ENCODE results near the gene PAM.

DNA sequence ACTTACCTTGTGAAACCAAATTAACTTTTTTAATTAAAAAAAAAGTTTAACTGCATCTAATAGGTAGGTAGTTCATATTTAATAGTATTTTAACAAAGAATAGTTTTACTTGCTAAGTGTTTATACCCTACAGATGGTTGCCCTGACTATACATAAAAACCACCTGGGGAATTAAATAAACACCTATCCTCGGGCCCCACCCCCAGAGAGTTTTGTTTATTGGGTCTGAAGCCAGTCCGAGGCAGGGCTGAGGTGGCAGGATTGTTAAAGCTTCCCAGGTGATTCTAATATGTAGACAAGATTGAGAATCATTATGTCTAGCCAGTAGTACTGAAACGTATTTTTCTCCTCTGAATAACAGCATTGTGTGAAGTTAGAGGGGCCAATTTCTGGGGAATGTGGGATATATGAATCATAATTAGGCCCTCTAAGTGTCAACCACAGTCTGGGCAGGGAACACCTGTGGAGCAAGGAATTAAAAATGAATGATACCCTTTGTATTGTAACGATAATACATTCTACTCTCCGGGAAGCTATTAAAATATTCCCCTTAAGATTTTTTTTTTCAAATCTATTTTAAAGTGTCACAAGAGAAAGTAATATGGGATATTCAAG lies 5.6 kb upstream of the PAM start:
- TF ChIP-seq, protein P1, sequence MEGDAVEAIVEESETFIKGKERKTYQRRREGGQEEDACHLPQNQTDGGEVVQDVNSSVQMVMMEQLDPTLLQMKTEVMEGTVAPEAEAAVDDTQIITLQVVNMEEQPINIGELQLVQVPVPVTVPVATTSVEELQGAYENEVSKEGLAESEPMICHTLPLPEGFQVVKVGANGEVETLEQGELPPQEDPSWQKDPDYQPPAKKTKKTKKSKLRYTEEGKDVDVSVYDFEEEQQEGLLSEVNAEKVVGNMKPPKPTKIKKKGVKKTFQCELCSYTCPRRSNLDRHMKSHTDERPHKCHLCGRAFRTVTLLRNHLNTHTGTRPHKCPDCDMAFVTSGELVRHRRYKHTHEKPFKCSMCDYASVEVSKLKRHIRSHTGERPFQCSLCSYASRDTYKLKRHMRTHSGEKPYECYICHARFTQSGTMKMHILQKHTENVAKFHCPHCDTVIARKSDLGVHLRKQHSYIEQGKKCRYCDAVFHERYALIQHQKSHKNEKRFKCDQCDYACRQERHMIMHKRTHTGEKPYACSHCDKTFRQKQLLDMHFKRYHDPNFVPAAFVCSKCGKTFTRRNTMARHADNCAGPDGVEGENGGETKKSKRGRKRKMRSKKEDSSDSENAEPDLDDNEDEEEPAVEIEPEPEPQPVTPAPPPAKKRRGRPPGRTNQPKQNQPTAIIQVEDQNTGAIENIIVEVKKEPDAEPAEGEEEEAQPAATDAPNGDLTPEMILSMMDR (IDR thresholded peaks at IDR 0.05): no peak
- TF ChIP-seq POLR2A (IDR thresholded peaks at IDR 0.05): no peak
